ENCODE results near the gene GJB6.
A peak's percentile ranks its signal among the peaks of the same experiment; 100 is the strongest.
"Not testable (repeated sequence)": the region's sequence is repeated elsewhere in the genome, so short reads cannot be mapped to it uniquely, and the experiment has no call there.

Gene GJB6

DNA sequence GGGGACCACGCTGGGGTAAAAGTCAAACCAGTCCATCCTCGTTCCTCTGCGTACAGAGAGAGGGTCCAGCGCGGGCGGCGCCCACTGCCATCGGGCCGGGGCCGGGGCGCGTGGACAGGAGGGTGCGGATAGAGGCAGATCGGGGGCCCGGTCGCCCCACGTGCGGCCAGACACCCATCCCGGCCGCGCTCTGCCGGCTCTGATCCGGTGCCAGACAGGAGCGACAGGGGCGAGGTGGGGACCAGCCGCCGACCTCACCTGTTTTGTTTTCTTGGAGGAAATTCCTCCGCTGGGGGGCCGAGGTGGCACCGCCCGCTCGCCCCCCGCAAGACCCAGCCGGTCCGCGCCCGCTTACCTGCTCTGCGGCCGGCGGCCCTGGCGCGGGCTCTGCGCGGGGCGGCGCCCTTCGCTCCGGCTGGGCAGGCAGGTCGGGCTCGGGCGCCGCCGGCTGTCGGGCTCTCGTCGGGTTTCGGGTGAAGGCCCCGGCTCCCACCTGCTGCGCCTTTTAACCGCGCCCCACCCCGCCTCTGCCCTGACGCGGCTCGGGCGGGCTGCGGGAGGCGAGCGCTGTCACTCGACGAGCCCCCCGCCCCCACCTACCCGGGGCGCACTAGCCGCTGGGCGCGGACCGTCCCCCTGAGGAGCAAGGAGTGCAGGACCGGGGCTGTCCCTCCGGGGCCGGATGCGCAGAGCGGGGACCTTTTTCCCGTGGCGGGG lies at the start of gene GJB6:
GJB6 (minus strand) TSS at position 481 of the 717 bp plus-strand sequence. CDS start 8,839 bp downstream, outside the sequence.
- ATAC-seq: peak; percentile 71 to 72

- not testable (repeated sequence) for ATAC-seq
These were observed 44.8 kb upstream of the GJB6 start for GRCh38 chr13:20276901-20277300.

DNA sequence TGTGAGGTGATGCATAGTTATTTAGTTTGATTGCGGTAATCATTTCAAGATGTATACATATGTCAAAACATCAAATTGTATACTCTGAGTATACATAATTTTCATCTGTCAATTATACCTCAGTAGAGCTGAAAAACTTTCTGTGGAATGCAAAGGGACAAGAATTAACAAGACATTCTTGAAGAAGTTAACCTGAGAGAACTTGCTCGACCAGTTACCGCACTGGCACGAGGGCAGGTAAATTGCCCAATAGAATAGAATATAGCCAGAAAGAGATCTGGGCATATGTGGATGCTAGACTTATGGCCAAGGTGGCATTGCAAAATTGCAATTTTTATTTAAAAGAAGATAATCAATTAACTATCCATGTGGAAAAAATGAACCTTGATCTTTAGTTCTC lies 42.3 kb upstream of the GJB6 start:
- ATAC-seq: no peak

- no peak for ATAC-seq
These were observed 40.6 kb upstream of the GJB6 start for GRCh38 chr13:20272588-20273171.

GRCh38 chr13:20272104-20272503 lies 40.0 kb upstream of the GJB6 start:
- no peak for ATAC-seq

- no peak for ATAC-seq
These were observed 39.3 kb upstream of the GJB6 start for GRCh38 chr13:20271441-20271840.

DNA sequence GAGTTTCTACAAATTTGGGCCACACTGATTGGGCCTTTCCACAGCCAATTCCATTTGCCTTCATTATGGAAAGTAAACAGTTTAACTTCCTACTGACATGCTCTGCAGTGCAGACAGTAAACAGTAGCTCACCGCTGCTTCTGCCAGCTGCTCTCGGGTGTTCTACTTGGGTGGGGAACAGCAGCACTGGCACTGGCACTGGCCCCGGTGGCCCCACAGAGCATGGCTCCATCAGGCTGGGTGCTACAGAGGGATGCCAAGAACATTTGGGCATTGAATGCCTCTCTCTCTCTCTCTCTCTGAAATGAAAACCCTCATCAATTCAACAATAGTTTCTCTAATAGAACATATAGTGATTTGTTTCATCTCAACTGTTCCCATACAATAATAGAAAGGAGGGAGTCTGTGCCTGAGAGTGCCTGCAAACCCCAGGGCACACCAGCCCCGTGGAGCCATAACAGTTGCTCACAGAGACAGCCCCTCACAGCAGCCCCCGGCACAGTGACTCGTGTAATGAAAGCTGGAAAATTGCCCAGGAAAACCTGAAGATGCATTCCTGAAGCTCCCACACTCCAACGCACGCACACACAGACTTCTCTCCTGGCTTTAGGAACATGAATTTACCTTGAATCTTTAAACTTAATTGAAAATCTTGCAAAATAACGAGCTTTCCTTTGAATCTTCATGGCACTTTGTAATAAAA lies 38.2 kb upstream of the GJB6 start:
- ATAC-seq: no peak

GRCh38 chr13:20264271-20265018 lies 32.3 kb upstream of the GJB6 start:
- no peak for ATAC-seq

DNA sequence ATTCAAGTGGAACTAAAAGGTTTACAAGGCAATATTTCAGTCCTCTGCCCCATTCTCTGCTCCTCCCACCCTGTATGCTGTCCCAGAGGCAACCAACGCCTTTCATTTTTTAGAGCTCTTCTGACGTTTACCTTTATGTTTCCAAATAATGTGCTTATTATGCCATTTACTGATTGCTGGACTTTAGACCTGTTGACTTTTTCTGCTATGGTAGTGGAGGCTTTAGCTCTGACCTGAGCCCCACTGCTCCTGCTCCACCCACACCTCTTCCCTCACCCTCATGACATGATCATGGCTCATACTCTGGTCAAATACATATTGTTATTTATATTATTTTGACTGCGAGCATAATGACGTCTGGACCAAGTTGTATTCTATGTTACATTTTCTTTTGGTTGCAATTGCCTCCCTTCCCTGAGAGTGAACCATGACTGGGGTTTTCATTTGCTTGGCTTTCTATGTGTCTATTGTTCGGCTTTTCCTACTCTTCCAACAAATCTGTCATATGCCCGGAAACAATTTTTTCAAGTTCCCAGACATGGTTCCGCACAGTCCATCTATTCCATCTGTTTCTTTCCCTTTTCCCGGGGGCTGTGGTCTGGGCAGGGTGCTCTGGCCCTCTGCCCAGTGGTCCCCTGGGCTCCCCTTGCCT lies 31.4 kb upstream of the GJB6 start:
- ATAC-seq: no peak

- no peak for ATAC-seq
These were observed 26.8 kb upstream of the GJB6 start for GRCh38 chr13:20258963-20259288.

- ATAC-seq: no peak
These were observed 26.3 kb upstream of the GJB6 start for GRCh38 chr13:20258208-20258962.

- ATAC-seq: no peak
These were observed 22.0 kb upstream of the GJB6 start for GRCh38 chr13:20254076-20254475.

- no peak for ATAC-seq
These were observed 17.8 kb upstream of the GJB6 start for GRCh38 chr13:20249913-20250312.

DNA sequence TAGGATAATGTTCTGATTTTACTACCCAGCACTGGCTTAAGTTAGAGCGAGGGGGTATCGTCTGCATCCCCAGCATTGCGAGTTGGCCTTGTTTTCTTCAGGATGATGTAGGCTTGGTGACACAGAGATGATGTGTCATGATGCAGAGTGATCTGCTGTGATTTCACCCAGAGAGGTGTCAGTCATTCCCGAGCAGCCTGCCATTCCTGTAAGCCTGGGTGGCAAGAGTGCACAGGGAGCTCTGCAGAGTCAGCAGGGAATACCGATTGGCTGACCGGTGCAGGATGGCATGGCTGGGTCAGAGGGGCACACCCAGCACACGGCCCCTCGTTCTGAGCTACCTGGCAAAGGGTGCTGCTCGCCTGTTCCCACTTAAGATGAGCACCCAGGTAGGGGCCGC lies 15.8 kb upstream of the GJB6 start:
- no peak for ATAC-seq

DNA sequence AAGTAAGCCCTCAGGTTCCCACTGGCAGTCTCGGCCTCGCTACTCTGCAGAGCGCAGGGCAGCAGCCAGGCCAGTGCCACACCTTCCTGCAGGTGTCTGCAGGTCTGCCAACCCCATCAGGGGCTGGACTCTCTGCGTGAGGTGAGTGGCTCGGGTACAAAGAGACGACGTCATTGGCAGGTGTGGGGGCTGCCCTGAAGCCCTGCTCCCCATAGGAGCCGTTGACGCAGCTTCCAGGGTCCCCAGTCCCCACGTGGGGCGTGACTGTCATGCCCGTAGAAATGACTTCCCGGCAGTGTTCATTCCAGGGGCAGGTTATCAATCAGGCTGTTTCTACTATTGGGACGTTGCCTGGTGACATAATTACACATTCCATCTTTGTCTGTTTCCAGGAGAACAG lies 15.3 kb upstream of the GJB6 start:
- no peak for ATAC-seq

DNA sequence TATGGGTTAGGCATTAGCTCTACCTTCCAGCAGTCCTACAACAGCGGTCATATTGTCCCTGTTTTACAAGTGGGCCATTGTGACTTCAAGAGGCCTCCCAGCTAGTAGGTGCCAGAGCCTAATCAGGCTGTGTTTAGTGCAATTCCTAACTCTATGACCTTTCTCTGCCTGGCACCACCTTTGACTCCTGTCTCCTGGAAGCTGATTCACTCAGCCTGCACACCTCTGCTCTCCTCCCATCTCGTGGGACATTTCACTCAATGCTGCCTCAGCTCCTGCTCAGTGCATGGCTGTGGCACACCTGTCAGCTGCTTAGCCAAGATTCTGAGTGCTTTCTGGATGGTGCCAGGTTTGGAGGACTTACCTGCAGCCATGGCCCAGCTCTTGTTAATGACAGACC lies 9.5 kb upstream of the GJB6 start:
- no peak for ATAC-seq

DNA sequence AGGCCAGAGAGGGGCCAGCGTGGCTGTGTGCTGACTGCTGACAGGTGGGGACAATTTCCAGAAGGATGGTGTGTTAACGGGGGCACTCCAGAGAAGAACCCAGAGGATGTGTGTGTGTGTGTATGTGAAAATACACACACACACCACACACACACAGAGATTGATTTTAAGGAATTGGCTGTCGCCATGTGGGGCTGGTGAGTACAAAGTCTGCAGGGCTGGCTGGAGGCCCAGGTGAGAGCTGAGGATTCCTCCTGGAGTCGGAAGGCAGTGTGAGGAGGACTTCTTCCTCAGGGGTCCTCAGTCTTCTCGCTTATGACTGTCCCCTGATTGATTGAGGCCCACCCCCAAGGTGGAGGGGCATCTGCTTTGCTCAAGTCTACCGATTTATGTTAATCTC lies 7.6 kb upstream of the GJB6 start:
- ATAC-seq: no peak

- no peak for ATAC-seq
These were observed 598 bp upstream of the GJB6 start for GRCh38 chr13:20232556-20233277.

- peak; percentile 34 to 40 for ATAC-seq
These were observed 943 bp downstream of the GJB6 start for GRCh38 chr13:20230913-20231838.

- ATAC-seq: no peak
These were observed 4.4 kb downstream of the GJB6 start for GRCh38 chr13:20227730-20228129.
